Adrenal gland (tissue), 5 donors: Measurements from ENCODE around the gene TULP3.

Experiments used
- CTCF ChIP-seq, 6 experiments: fragments of 450-650 bp in 4 of 6; fragments of 200-600 bp in 2 of 6; sonication (generic) in 1 of 6; IDR thresholded peaks; 1 replicate in 5 of 6; 2 replicates in 1 of 6; pipeline versions ENCODE4 v1.5.1 to v1.8.0; 2016 to 2021; ENCODE audit warnings: antibody characterized with exemption in 6 of 6, mild to moderate bottlenecking in 2 of 6, moderate library complexity in 1 of 6
- POLR2A ChIP-seq, 2 donors: fragments of 450-650 bp; IDR thresholded peaks; one replicate each; pipeline ENCODE4 v1.6.1; 2017; ENCODE audit warnings: antibody characterized with exemption in 2 of 2, mild to moderate bottlenecking in 2 of 2, moderate library complexity in 1 of 2
- donor health status: DM: no; HTN: no; CAD: no.

DNA sequence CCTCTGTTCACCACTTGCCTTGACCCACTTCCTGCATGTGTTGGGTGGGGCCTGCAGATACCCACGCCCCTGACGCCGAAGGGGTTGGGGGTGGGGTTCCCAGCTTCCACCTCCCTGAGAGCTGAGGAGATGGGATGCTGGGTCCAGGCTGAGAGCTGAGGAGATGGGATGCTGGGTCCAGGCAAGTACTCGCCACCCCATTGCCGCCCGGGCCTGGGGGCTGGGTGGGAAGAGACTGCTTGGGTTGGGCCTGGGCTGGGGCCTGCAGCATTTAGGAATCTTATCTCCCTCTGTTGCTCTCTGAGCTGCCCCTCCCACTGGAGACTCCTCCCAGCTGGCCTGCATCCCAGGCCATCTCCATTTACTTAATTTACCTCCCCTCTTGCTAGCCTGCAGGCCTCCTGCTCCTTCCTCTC is 85.9 kb downstream of the TULP3 start:
- TF ChIP-seq POLR2A (IDR thresholded peaks at IDR 0.05): no peak
- TF ChIP-seq CTCF (IDR thresholded peaks at IDR 0.05): no peak
